ENCODE results near the gene ACOX2.
A peak's percentile ranks its signal among the peaks of the same experiment; 100 is the strongest.

The ACOX2 gene

DNA sequence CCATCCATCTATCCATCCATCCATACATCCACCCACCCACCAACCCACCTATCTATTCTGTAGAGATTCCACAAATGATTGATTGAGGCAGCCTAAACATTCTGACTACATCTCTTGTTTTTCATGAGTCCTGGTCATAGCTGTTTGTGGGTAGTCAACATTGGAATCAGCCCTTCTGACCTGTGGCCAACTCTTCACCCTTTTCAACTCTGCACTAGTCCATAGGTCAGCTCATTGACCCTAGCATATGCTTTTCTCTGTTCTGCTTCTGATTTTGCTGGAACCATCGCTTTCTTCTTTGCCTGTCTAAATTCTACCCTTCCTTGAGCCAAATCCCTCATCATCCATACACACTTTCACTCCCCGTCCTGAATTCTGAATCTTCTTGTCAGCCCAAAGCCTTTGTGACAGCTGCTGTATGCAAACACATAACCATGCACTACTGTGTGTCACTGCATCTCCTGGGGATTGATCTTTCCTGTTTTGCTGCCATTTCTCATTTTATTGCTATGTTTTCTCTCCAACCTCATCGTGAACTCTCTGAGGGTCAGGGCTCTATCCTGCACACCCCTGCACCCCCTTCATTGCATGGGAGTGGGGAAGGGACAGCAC, 61.9 kb downstream of the ACOX2 start:
- DNase-seq (ENCODE audit: low read depth in 2 of 3, low spot score in 1 of 3) = no peak

DNA sequence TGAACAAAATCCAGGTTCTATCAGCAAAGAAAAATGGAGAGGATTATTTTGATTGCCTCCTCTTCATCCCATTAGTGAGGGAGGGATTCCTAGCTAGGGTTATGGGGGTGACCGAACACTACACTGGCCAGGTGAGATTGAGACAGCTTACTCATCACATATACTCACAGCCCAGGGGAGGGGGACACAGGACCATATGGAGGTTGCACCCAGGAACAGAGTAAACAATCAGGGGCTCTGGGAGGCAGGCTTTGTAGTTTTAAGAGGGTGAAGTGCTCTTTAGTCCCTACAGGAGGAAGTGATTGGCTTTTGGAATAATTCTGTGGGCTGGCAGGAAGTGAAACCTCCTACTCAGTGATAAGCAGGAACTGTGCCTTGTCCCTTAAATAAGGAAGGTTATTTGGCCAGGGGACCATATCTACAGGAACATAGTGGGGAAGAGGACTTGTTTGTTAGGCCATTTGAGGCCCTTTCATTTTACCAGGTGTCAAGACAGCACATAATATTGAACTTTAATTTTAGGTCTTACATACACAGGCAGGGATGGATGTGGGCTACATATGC, 62.6 kb downstream of the ACOX2 start:
- DNase-seq (ENCODE audit: low read depth in 2 of 3, low spot score in 1 of 3) = no peak

DNA sequence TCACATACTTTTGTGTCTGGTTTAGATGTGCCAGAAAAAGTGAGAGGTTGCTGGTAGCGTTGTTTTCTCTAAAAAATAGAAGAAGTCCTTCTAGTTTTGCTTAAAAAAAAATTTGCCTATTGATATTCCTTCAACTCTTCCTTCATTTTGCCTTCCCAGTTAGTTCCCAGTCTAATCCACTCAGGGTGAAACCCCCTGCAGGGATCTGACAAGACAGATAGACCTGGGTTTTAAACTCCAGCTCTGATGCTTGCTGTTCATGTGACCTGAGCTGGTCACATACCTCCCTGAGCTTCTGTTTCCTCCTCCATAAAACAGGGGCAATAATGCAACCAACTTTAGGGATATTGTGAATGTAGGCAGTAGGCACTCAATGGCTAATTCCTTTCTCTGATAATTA, 63.7 kb downstream of the ACOX2 start:
- DNase-seq (ENCODE audit: low read depth in 2 of 3, low spot score in 1 of 3) = no peak

DNA sequence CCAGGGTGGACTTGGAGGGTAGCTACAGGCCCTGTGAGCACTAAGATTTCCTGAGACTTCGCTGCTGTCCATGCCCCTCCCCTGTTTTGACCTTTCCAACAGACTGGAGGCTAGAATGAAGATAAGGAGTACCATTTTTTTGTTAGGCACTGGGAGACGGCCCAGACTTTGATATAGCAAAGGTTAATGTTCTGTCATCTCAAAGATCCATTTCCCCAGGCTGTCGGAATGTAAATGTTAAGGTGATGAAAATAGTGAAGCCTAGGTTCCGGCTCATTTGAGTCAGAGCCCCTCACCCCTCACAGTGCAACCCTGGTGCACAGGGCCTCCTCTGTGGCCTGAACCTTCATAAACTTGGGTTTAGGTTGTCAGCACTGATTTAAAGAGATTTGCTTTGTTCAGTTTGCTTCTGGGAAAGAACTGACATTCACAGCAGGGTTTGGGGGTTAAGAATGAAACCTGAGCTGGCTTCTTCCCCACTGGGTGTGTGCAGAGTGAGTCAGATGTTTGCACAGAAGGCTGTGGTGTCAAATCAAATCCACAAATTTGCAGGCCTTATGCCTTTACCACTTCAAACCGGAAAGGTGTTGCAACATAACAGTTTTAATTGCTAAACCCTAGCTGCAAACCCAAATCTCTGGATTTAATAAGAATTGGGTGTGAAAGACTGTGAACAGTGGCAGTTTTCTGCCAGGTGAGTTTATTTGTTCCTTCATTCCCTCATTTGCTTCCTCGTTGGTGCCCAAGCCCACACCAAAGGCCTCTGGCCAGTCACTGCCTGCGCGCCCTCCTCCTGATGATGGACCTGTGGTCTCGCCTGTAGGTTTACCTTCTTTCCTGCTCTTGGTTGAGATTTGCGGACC, 65.7 kb downstream of the ACOX2 start:
- DNase-seq (ENCODE audit: low read depth in 2 of 3, low spot score in 1 of 3) = peak in 2 of 3 donors; percentile 52 to 63

DNA sequence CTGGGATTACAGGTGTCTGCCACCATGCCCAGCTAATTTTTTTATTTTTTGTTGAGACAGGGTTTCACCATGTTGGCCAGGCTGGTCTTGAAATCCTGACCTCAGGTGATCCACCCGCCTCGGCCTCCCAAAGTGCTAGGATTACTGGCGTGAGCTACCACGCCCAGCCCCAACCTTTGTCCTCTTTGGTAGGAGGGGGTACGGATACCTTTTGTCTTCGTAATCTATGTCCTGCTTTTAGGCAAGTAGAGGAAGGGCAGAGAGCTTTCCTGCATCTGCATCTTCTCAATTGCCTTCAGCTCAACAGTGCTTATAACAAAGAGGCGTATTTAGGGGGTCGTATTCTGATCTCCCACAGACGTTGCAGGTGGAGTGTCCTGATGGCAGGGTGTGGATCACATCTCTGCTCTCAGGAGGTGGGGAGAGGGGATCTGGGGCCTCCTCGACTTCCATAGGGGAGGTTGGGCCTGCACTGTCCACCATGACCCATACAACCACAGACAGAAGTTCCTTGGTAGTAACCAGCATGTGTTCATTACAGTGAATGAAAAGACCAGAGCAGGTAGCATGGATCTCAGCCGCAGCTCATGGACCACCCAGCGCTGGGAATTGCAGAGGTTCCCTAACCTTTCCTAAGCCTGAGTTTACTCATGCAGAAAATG, 66.5 kb downstream of the ACOX2 start:
- no peak for DNase-seq (ENCODE audit: low read depth in 2 of 3, low spot score in 1 of 3)

DNA sequence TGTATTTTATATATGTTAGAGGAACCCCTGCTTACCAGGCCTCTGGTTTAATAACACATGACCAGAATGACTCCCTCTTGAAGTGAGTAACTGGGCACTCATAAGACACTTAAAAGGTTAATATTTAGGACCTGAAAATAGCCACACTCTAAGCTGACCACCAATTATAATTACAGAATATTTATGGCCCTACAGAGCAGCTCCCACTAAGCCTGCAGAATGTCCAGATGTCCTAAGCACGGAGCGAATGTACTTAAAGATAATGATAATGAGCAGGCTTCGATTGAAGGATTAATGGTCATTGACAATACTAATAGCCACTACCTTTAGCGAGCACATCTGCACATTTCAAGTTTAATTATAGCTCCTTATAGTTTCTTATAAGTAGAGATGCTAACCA, 67.9 kb downstream of the ACOX2 start:
- DNase-seq (ENCODE audit: low read depth in 2 of 3, low spot score in 1 of 3) = no peak

DNA sequence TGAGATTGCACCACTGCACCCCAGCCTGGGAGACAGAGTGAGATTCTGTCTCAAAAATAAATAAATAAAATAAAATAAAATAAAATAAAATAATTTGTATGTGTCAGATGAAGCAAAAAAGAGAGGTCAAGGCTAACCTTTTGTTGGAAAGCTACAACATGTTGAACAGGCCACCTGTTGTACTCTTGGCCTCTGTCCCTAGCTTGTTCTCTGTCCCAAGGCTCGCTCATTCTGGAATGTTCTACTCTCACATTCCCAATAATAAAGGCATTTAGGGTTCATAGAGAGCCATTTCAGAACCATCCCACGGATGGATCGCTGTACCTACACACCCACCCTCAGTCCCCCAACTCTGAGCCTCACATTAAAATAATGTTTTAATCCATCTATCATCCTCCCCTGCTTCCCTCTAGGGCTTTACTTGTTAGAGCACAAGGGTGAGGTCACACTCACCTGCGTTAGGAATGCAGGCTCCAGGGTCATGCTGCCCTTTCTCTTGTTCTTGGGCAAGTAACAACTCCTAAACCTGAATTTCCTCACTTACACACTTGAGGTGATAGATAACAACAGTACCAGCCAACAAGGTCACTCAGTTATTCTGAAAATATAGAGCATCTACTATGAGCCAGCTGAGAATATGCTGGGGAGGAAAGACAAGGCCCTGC, 70.0 kb downstream of the ACOX2 start:
- no peak for DNase-seq (ENCODE audit: low read depth in 2 of 3, low spot score in 1 of 3)

DNA sequence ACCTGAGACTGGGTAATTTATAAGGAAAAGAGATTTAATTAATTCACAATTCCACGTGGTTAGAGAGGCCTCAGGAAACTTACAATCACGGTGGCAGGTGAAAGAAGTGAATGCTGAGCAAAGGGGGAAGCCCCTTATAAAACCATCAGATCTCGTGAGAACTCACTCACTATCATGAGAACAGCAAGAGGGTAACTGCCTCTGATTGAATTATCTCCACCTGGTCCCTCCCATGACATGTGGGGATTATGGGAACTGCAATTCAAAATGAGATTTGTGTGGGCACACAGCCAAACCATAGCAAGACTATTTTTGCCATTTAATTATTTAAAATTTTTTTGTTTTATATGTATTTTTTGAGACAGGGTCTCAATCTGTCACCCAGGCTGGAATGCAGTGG, 72.1 kb downstream of the ACOX2 start:
- peak in 2 of 3 donors; percentile 15 to 35 for DNase-seq (ENCODE audit: low read depth in 2 of 3, low spot score in 1 of 3)

DNA sequence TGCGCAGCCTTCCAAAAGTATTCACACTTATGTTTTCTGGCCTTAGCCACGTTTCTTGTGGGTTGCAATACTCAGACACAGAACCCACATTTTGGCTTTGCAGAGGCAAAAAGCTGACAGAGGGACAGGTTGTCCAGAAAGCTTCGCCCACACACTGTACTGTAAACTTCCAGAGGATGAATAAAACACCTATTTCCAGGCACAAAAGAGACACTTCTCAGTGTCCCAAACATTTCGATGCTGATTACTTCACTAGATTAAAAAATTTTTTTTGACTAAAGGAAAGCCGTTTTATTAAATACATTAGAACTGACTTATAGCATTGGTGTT, 73.1 kb downstream of the ACOX2 start:
- DNase-seq (ENCODE audit: low read depth in 2 of 3, low spot score in 1 of 3) = no peak

DNA sequence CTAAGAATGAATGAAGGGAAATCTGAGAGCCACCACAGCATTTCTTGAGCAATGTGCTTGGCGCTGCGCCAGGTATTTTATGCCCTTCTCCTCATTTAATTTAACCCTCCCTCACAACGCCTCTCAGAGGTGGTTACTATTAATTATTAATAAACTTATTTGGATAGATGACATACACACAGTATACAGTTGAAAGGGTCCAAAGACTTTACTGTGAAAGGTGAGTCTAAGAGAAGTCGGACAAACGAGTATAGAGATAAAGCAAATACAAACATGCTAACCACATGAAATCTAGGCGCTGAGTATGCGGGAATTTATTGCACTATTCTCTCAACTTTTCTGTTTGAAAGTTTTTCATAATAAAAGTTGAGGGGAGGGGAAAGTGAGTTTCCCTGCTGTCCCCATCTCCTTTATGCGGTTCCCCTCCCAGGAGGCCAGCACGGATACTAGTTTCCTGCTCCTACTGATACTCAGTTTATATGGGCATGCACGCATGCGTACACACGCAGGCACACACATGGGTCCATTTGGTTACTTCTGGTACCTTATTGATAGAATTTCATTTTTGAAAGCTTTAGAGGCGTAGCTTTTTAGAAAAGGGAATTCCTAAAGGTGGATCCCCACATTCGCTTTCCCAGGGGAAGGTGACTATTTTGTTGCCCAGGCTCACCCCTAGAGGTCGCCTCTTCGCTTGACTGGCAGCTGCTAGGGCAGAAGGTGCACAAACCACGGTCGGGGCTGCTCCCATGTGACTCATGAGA, 73.6 kb downstream of the ACOX2 start:
- peak; percentile 74 to 77 (median 75) for DNase-seq (ENCODE audit: low read depth in 2 of 3, low spot score in 1 of 3)

DNA sequence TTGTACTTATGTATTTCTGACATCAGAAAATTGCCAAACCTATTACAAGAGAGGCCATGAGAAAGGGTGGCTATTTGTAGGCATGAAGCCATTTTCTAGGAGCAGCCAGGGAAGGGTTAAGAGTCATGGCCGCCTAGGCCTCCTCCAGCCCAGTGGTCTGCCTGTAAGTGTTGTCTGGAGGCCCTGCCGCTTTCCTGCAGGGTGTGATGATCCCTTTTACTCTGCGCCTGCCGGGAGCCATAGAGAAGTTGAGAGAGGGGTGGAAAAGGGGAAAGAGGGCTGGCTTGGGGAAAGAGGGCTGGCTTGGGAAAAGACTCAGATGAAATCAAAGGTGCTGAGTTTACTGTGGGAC, 74.2 kb downstream of the ACOX2 start:
- DNase-seq (ENCODE audit: low read depth in 2 of 3, low spot score in 1 of 3) = no peak

DNA sequence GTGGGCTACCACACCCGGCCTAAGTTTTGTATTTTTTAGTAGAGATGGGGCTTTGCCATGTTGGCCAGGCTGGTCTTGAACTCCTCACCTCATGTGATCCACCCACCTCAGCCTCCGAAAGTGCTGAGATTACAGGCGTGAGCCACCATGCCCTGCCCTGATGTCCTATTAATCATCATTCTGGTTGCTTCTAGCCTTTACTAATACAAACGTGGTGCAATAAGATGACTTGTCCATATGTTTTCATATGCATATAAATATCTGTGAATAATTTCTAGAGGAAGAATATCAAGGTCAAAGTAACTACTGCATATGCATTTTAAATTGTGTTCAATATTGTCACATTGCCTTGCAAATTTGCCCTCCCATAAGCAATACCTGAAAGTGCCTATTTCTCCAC, 77.8 kb downstream of the ACOX2 start:
- DNase-seq (ENCODE audit: low read depth in 2 of 3, low spot score in 1 of 3) = no peak

Measured in stimulated activated CD4-positive, alpha-beta T cell treated with anti-CD3 and anti-CD28 coated beads, Interleukin-12 subunit alpha, Interleukin-12 subunit beta, amount 100 ng/mL, for 48 hours (primary cell).